ENCODE data around the gene NUDT15.

The NUDT15 gene

DNA sequence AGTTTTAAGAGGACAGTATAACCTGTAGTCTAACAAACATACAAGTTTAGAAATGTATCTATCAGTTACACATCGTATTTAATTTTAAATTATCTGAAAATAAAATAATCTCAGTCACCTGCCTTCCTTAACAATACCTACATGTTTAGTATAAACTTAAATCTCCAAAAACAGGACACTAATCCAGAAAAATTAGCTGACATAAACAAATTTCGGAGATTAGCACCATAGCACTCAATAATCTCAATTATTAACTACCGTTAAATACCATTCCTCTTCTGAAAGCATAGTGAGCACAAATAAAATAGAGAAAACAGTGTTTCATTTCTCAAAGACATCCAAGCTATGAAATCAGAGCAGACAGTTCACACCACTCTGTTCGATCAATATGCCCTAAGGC lies 44.2 kb downstream of the NUDT15 start:
- Histone ChIP-seq H3K9me3 (ENCODE audit: insufficient read depth, low read depth, low read length) (no peaks in the 10 kb centered on the region), H3K4me2 (ENCODE audit: low read depth, low read length, poor library complexity, severe bottlenecking) (no peak overlapping the region), H3K4me3 (ENCODE audit: low read length, poor library complexity, severe bottlenecking) (no peak overlapping the region), H3K36me3 (ENCODE audit: insufficient read depth, low read length) (peaks cover 87% of the 10 kb centered on the region), H3K9me2 (replicated peaks; ENCODE audit: low read depth, low read length) (no peaks in the 10 kb centered on the region), H3F3A (ENCODE audit: low read depth) (no peaks in the 10 kb centered on the region), H3K27me3 (ENCODE audit: insufficient read depth, low read length, poor library complexity, severe bottlenecking) (no peaks in the 10 kb centered on the region), H3K4me1 (ENCODE audit: insufficient read depth, low read length, poor library complexity, severe bottlenecking) (peaks cover 3% of the 10 kb centered on the region), H2AFZ (ENCODE audit: low read length) (no peak overlapping the region), H3K9ac (ENCODE audit: low read depth, low read length, poor library complexity, severe bottlenecking) (no peak overlapping the region), H3K79me2 (ENCODE audit: insufficient read depth, low read length) (peaks cover 16% of the 10 kb centered on the region), H4K20me1 (ENCODE audit: insufficient read depth, low read length, poor library complexity, severe bottlenecking) (peaks cover 6% of the 10 kb centered on the region)
- no peak for TF ChIP-seq EZH2phosphoT487 (IDR thresholded peaks at IDR 0.05; ENCODE audit: borderline replicate concordance)
- TF ChIP-seq, protein P1, sequence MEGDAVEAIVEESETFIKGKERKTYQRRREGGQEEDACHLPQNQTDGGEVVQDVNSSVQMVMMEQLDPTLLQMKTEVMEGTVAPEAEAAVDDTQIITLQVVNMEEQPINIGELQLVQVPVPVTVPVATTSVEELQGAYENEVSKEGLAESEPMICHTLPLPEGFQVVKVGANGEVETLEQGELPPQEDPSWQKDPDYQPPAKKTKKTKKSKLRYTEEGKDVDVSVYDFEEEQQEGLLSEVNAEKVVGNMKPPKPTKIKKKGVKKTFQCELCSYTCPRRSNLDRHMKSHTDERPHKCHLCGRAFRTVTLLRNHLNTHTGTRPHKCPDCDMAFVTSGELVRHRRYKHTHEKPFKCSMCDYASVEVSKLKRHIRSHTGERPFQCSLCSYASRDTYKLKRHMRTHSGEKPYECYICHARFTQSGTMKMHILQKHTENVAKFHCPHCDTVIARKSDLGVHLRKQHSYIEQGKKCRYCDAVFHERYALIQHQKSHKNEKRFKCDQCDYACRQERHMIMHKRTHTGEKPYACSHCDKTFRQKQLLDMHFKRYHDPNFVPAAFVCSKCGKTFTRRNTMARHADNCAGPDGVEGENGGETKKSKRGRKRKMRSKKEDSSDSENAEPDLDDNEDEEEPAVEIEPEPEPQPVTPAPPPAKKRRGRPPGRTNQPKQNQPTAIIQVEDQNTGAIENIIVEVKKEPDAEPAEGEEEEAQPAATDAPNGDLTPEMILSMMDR (conservative IDR thresholded peaks at IDR 0.05; ENCODE audit: low read length), result no peak

DNA sequence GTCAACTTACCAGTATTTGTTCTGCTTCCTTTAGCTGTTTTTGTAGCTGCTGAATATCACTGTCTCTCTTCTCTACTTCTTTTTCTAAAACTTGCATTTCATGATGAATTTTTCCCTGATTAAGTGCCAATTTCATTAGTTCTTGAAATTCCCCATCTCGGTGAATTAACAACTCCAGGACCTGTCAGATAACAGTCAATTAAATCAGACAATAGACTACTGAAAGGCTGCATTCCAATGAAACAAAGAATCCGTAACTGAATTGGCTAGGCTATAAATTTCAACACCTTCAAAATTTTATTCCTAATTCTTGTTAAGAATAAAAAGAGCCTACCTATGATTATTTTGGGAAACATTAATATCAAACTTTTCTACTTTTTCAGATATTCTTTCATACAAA lies 48.7 kb downstream of the NUDT15 start:
- peaks cover 19% of the 10 kb centered on the region for H3K4me1 ChIP-seq (ENCODE audit: insufficient read depth, low read length, poor library complexity, severe bottlenecking)
- no peaks in the 10 kb centered on the region for H3K27me3 ChIP-seq (ENCODE audit: insufficient read depth, low read length, poor library complexity, severe bottlenecking)
- H3K9me2 ChIP-seq (replicated peaks; ENCODE audit: low read depth, low read length), result no peaks in the 10 kb centered on the region
- H3F3A ChIP-seq (ENCODE audit: low read depth), result no peaks in the 10 kb centered on the region
- TF ChIP-seq, protein P1 (conservative IDR thresholded peaks at IDR 0.05; ENCODE audit: low read length), result no peak
- no peak for TF ChIP-seq EZH2phosphoT487 (IDR thresholded peaks at IDR 0.05; ENCODE audit: borderline replicate concordance)
- H4K20me1 ChIP-seq (ENCODE audit: insufficient read depth, low read length, poor library complexity, severe bottlenecking), result peaks cover 47% of the 10 kb centered on the region
- H3K36me3 ChIP-seq (ENCODE audit: insufficient read depth, low read length), result peaks cover 47% of the 10 kb centered on the region
- no peak overlapping the region for H3K4me2 ChIP-seq (ENCODE audit: low read depth, low read length, poor library complexity, severe bottlenecking)
- H2AFZ ChIP-seq (ENCODE audit: low read length), result no peak overlapping the region
- no peaks in the 10 kb centered on the region for H3K9me3 ChIP-seq (ENCODE audit: insufficient read depth, low read depth, low read length)
- peaks cover 62% of the 10 kb centered on the region for H3K79me2 ChIP-seq (ENCODE audit: insufficient read depth, low read length)
- no peak overlapping the region for H3K4me3 ChIP-seq (ENCODE audit: low read length, poor library complexity, severe bottlenecking)
- no peak overlapping the region for H3K9ac ChIP-seq (ENCODE audit: low read depth, low read length, poor library complexity, severe bottlenecking)

DNA sequence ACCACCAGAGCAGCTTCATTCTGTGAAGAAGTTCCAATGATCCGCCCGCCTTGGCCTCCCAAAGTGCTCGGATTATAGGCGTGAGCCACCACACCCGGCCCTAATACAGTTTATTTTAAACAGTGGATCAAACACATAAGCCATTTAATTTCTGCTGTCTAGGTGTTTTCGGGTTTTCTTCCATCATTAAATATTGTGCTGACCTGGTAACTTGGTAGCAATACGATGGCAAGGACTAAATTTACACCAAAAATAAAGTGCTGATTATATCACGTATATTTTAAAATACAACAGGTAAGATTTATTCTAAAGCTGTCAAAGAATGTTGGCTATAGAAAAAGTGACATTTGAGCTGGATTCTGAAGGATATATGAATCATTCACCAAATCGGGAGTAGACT lies 56.1 kb downstream of the NUDT15 start:
- no peaks in the 10 kb centered on the region for H3F3A ChIP-seq (ENCODE audit: low read depth)
- H3K4me2 ChIP-seq (ENCODE audit: low read depth, low read length, poor library complexity, severe bottlenecking), result peak overlapping the region; percentile 85
- H4K20me1 ChIP-seq (ENCODE audit: insufficient read depth, low read length, poor library complexity, severe bottlenecking), result peaks cover 62% of the 10 kb centered on the region
- peak overlapping the region; percentile 97 for H3K9ac ChIP-seq (ENCODE audit: low read depth, low read length, poor library complexity, severe bottlenecking)
- H3K4me3 ChIP-seq (ENCODE audit: low read length, poor library complexity, severe bottlenecking), result peak overlapping the region; percentile 99
- peaks cover 42% of the 10 kb centered on the region for H3K4me1 ChIP-seq (ENCODE audit: insufficient read depth, low read length, poor library complexity, severe bottlenecking)
- H3K27me3 ChIP-seq (ENCODE audit: insufficient read depth, low read length, poor library complexity, severe bottlenecking), result peaks cover 3% of the 10 kb centered on the region
- no peak overlapping the region for H2AFZ ChIP-seq (ENCODE audit: low read length)
- H3K9me2 ChIP-seq (replicated peaks; ENCODE audit: low read depth, low read length), result no peaks in the 10 kb centered on the region
- no peaks in the 10 kb centered on the region for H3K36me3 ChIP-seq (ENCODE audit: insufficient read depth, low read length)
- no peaks in the 10 kb centered on the region for H3K9me3 ChIP-seq (ENCODE audit: insufficient read depth, low read depth, low read length)
- peaks cover 64% of the 10 kb centered on the region for H3K79me2 ChIP-seq (ENCODE audit: insufficient read depth, low read length)
- TF ChIP-seq, protein P1 (conservative IDR thresholded peaks at IDR 0.05; ENCODE audit: low read length), result no peak
- no peak for TF ChIP-seq EZH2phosphoT487 (IDR thresholded peaks at IDR 0.05; ENCODE audit: borderline replicate concordance)

Measured in Loucy (cell line).